ENCODE measurements around the gene PTH2R.

DNA sequence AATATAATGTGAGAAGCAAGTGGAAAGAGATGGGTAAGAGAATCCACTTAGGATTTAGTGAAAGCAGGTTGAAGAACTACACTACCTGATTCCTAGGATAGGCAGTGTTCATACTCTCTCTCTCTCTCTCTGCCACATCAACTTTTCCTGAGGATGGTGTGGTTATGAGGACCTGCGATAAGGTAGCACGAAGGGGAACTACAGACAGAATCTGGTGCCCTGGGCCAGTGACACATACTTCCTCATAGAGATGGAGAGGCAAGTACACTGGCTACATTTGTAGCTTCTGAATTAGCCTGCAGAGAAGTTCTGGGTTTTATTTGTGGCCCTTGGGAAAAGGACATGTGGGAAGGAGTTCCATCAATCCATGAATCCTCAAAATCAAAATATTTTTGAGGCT lies 44.5 kb downstream of the PTH2R start:
- no peak for TF ChIP-seq CTCF (conservative IDR thresholded peaks at IDR 0.05)
- no peak for TF ChIP-seq EZH2 (IDR thresholded peaks at IDR 0.05; ENCODE audit: low read depth)

All from PC-9 (cell line).